ENCODE data around the gene SRSF7. TPM values are rescaled to one million over a fixed set of nuclear protein-coding genes. Genes with fewer than 3 reads are reported as not detected.

SRSF7 gene
- total and polyA plus RNA-seq, 3 donors from 2014 or later = 104 to 169 (median 114) TPM

GRCh38 chr2:38713338-38713737, 37.8 kb downstream of the SRSF7 start:
- intact Hi-C loops (cut with DNase I; ENCODE audit: low total_unique reads) = no loop called here
- Histone ChIP-seq H3K9me3 (no peaks in the 10 kb centered on the region), H3K36me3 (ENCODE audit: low read depth, missing control alignments) (no peaks in the 10 kb centered on the region), H3K4me1 (no peaks in the 10 kb centered on the region), H3K27ac (no peak overlapping the region), H3K4me3 (no peak overlapping the region), H3K27me3 (no peaks in the 10 kb centered on the region)
- TF ChIP-seq CTCF (IDR thresholded peaks at IDR 0.05) = no peak
- no peak for TF ChIP-seq POLR2A (IDR thresholded peaks at IDR 0.05)
- no peak for DNase-seq
- WGBS, 2 donors = 89 to 100% methylated on average over 1 to 3 of the region's 3 CpGs

- Histone ChIP-seq H3K4me1 (no peaks in the 10 kb centered on the region), H3K27me3 (no peaks in the 10 kb centered on the region), H3K36me3 (ENCODE audit: low read depth, missing control alignments) (no peaks in the 10 kb centered on the region), H3K9me3 (no peaks in the 10 kb centered on the region), H3K4me3 (no peak overlapping the region), H3K27ac (no peak overlapping the region)
- 61 to 83% methylated on average over 3 to 4 of the region's 4 CpGs for WGBS, 2 donors
- DNase-seq = no peak
- no peak for TF ChIP-seq CTCF (IDR thresholded peaks at IDR 0.05)
- no peak for TF ChIP-seq POLR2A (IDR thresholded peaks at IDR 0.05)
- intact Hi-C loops (cut with DNase I; ENCODE audit: low total_unique reads) = no loop called here
These were observed 38.3 kb downstream of the SRSF7 start for GRCh38 chr2:38712871-38713270.

- intact Hi-C loops (cut with DNase I; ENCODE audit: low total_unique reads) = no loop called here
- Histone ChIP-seq H3K27me3 (no peaks in the 10 kb centered on the region), H3K9me3 (no peaks in the 10 kb centered on the region), H3K4me3 (no peak overlapping the region), H3K4me1 (no peaks in the 10 kb centered on the region), H3K36me3 (ENCODE audit: low read depth, missing control alignments) (no peaks in the 10 kb centered on the region), H3K27ac (no peak overlapping the region)
- TF ChIP-seq POLR2A (IDR thresholded peaks at IDR 0.05) (no peak), CTCF (IDR thresholded peaks at IDR 0.05) (no peak)
- DNase-seq = no peak
- WGBS, 2 donors = 93 to 97% methylated on average over 7 of the region's 7 CpGs
These were observed 38.7 kb downstream of the SRSF7 start for GRCh38 chr2:38712413-38712812.

- H3K36me3 ChIP-seq (ENCODE audit: low read depth, missing control alignments) = no peaks in the 10 kb centered on the region
- intact Hi-C loops (cut with DNase I; ENCODE audit: low total_unique reads) = no loop called here
- H3K4me1 ChIP-seq = no peaks in the 10 kb centered on the region
- H3K4me3 ChIP-seq = no peak overlapping the region
- H3K27ac ChIP-seq = no peak overlapping the region
- TF ChIP-seq CTCF (IDR thresholded peaks at IDR 0.05) (no peak), POLR2A (IDR thresholded peaks at IDR 0.05) (no peak)
- H3K9me3 ChIP-seq = no peaks in the 10 kb centered on the region
- DNase-seq = no peak
- H3K27me3 ChIP-seq = no peaks in the 10 kb centered on the region
These were observed 39.6 kb downstream of the SRSF7 start for GRCh38 chr2:38711558-38711957.

GRCh38 chr2:38709567-38710194, 41.5 kb downstream of the SRSF7 start:
- peak; percentile 6 for DNase-seq
- no peak for TF ChIP-seq CTCF (IDR thresholded peaks at IDR 0.05)
- no peak for TF ChIP-seq POLR2A (IDR thresholded peaks at IDR 0.05)
- intact Hi-C loops (cut with DNase I; ENCODE audit: low total_unique reads) = loop anchor here (5.0 kb wide), 1 partner anchor 117 kb away; no protein-coding TSS in a partner anchor
- H3K36me3 ChIP-seq (ENCODE audit: low read depth, missing control alignments) = no peaks in the 10 kb centered on the region
- no peaks in the 10 kb centered on the region for H3K4me1 ChIP-seq
- H3K9me3 ChIP-seq = no peaks in the 10 kb centered on the region
- WGBS, 2 donors = 58 to 69% methylated on average over 5 of the region's 5 CpGs
- no peak overlapping the region for H3K4me3 ChIP-seq
- no peak overlapping the region for H3K27ac ChIP-seq
- H3K27me3 ChIP-seq = no peaks in the 10 kb centered on the region
